HL-60/S4 (cell line): ENCODE results near the gene IFI27L2.

Experiments
- in situ Hi-C: fragments of 300-500 bp; cut with MboI; formaldehyde crosslinking; loops from 2 replicates; pipeline ENCODE4 v1.14.3; 2022; ENCODE audit warnings: low sequenced_read_pairs

The IFI27L2 gene

GRCh38 chr14:94124582-94125377, 4.6 kb downstream of the IFI27L2 start:
- in situ Hi-C loops: no loop called here

DNA sequence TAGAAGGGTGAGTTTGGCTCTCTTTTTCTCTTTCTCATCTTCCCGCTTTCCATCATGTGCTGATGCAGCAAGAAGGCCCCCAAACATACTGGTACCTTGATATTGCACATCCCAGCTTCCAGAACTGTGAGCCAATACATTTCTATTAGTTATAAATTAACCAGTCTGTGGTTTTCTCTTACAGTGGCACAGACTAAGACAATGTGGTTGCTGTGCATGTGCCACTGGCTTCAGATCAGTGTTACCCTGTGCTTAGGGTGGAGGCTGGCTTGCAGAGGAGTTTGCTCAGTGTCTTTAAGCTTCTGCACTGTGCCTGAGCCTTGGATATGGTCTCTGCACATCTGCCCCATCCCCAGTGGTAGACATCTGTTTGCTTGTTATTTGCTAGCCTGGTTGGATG, 5.5 kb downstream of the IFI27L2 start:
- in situ Hi-C loops: no loop called here

DNA sequence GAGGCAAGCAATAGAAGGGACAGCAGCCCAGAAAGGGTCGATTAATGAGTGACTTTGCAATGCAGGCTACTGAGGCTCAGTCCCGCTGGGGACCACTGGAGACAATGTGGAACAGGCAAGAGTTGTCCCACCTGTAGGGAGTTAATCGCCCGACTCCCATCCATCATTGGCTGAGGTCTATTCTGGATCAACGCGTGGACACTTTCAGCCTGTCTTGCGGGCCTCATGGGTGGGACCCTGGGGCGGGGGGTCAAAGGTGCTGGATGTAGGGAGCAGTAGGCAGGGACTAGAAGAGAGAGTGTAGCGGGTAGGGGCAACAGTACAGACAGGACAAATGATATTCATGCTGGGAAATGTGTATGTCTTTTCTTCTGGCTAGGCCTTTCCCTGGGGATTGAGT, 6.1 kb downstream of the IFI27L2 start:
- in situ Hi-C loops: no loop called here

- in situ Hi-C loops: no loop called here
These were observed 7.0 kb downstream of the IFI27L2 start for GRCh38 chr14:94122438-94122837.

DNA sequence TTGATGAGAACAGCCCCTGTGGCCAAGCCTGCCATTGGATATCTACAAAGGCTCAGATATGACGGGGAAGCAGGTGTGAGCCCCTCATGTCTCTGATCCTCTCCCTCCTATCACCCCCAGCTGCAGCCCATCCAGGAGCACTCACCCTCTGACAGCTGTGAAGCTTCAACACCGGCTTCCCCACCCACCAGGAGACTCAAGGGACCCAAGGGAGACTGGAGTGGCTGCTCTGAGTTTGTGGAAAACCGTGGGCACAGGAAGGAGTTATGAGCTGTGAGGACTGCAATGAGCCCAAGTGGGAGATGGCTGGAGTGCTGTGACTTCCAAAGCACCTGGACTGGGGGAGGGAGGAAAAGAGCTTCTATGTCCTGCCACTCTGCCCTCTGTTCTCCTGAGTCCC, 7.9 kb downstream of the IFI27L2 start:
- in situ Hi-C loops: no loop called here

DNA sequence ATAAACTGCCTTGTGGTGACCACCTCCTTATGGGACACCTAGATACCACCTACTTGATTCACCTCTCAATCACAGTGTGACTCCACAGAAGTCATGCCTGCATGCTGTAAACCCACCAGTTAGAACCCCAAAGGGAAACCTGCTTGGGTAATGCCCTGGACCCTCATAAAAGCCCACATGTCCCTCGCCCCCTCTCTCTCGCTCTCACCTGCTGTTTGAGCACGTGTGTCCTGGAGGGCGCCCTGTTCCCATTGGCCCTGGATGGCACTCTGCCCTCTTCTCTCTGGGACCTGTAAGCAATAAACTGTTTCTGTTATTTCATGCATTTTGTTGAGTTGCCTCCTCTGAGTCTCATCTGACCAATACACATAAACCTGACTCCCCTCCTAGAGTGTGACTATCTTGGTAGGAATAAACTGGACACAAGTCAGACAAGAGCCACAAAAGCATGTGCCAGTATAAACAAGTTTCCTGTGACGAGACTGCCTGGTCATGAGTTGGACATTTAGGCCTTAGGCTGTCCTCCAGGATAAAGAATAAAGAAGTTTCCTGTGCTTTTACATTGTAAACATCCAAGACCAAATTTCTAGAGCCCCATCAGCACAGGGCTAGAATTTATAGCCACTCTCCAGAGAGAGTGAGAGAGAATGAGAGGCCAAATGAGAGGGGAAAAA, 8.6 kb downstream of the IFI27L2 start:
- in situ Hi-C loops: no loop called here

- in situ Hi-C loops: no loop called here
These were observed 10.3 kb downstream of the IFI27L2 start for GRCh38 chr14:94119071-94119470.

DNA sequence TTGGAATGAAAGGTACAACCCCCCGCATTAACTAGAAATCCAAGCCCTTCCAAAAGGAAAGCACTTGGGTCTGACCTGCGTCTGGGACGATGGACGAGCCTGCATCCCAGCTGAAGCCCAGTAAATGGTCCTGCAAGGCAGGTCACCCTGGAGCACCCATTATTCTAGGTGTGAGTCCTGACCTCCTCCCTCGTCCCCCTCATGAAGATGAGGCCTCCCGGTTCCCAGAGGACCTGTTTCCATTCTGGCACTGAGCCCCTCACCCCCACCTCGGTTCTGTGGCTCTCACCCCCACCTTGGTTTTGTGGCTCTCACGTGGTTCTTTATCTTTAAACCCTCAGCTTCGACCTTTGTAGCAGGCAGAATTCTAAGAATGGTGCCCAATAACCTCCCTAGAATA, 11.5 kb downstream of the IFI27L2 start:
- in situ Hi-C loops: no loop called here

DNA sequence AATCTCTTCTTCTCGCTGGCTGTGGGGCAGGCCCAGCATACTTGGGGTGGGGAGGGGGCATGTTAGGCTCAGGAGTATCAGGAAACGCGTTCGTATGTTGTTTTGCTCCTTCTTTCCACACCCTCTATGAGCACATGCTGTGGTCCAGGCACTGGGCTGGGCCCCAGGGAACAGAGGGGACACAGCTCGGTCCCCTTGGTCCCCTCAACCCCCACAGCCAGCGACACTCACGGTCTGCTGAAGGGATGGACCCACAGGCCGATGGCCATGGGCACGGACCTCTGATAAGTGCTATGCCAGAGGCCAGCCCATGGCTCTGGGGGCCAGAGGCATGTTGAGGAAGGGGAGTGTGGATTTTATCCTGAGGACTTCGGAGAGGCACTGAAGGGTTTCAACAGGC, 12.7 kb downstream of the IFI27L2 start:
- in situ Hi-C loops: no loop called here

DNA sequence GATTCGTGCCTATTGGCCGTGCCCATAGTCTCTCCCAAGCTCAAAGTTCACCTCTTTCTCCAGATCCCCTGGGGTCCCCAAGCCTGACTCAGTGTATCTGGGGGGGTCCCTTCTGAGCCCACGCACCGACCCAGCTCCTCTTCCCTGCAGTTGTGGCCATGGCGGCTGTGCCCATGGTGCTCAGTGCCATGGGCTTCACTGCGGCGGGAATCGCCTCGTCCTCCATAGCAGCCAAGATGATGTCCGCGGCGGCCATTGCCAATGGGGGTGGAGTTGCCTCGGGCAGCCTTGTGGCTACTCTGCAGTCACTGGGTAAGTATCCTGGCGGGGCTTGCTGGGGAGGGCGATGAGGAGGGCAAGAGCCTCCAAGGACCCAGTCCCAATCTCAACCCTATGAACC, 13.8 kb downstream of the IFI27L2 start:
- in situ Hi-C loops: no loop called here

- in situ Hi-C loops: no loop called here
These were observed 14.3 kb downstream of the IFI27L2 start for GRCh38 chr14:94115058-94115591.

- in situ Hi-C loops: no loop called here
These were observed 14.8 kb downstream of the IFI27L2 start for GRCh38 chr14:94114589-94115057.

DNA sequence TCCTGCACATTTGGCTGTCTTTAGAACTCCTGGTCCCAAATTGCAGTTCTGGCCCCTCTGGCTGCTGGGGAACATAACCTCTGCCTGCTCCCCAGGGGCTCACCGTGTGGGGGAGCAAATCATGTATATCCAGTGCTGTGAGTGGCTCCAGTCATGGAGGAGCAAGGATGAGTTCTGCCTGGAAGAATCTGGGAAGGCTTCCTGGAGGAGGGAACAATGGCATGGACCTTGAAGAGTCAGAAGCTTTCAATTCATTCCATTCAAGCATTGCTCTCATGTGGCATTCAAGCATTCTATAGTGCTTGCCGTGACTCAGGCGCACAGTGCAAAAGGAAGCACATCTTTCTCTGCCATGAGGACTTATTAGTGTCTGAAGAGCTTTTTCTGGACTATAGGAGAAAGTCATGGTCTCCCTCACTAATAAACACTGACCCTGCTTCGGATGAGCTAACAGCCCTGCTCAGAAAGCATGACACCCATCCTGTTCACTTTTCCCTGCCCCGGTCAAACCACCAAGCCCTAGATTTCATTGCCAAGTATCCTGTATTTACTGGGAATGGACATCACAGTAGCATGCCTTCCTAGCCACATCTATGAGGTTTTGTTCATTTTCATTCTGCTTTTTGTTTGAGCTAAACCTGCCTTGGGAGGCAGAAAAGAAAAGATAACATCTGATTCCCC, 15.4 kb downstream of the IFI27L2 start:
- in situ Hi-C loops: no loop called here

DNA sequence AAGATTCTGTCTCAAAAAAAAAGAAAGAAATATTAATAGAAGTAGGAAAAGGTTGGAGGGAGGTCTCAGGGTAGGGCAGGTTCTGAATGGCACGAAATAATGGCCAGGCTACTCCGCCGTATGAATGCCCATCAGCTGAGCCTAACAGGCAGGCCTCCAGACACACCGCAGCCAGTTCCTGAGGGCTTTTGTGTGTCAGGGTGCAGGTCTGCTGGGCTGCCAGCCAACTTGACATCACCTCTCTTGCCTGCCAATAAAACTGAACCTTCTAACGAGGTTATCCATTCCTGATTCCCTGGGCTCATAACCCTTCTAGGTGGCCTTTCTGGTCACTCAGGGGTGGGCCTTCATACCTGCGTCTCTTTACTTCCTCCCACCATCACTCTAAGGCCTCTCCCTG, 15.9 kb downstream of the IFI27L2 start:
- in situ Hi-C loops: no loop called here

GRCh38 chr14:94113073-94113472, 16.3 kb downstream of the IFI27L2 start:
- in situ Hi-C loops: no loop called here

DNA sequence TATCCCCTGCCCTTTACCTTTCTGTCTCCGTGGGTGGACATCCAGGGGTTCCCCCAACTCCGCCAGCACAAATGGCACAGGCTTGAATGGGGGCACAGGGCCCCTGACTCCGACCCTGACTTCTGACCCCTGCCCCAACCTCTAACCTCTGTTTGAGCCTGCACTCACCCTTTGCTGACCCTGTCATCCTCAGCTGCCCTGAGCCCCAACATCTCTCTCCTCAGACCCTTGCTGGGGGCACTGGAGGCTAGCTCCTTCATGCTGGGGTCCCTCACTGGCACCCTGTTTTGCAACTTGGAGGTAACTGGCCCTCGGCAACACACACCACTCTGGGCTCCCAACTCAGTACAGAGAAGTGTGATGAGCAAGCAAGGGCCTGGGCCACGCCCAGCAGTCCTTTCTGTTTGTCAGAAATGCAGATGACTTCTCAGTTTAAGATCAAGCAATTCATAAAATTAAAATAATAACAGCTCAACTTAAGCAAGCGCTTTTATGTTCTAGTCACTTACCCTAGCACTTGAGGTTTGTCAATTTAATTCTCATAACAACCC, 16.8 kb downstream of the IFI27L2 start:
- in situ Hi-C loops: no loop called here

GRCh38 chr14:94111276-94112095, 17.9 kb downstream of the IFI27L2 start:
- in situ Hi-C loops: no loop called here

- in situ Hi-C loops: no loop called here
These were observed 18.7 kb downstream of the IFI27L2 start, which contains the start of gene IFI27 for GRCh38 chr14:94110552-94111181. IFI27 (plus strand) TSS chr14:94110736.

DNA sequence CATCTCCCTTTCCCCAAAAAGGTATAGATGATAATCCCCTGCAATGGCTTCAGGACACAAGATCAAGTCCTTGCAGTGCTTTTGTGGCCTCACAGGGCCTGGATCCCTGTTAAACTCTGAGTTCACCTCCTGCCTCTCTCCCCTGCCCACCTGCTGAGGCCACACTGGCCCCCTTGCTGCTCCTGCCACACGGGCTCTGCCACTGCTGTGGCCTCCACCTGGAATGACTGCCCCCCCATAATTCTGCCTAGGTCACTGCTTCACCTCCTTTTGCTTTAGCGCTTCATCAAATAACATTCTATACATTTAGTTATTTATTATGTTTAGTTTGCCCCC, 19.5 kb downstream of the IFI27L2 start:
- in situ Hi-C loops: no loop called here

DNA sequence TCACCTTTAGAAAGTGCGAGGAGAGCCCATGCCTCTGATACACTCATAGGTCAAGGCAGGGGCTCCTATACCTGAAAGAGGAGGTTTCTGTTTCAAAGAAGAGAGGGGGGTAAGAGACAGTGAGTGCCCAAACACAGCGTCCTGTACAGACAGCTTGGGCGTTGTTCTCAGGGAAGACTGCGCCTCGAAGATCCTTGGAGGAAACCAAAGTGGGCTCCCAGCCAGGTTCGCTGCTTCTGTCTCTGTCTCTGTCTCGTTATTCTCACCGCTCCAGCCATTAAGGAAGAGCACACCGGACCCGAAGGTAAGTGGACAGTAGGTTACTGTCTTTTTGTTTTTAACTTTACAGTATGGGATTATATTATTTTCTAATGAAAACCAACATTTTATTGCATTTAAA, 24.7 kb downstream of the IFI27L2 start:
- in situ Hi-C loops: no loop called here
